ENCODE data around the gene CBLL1. TPM values are rescaled to one million over a fixed set of nuclear protein-coding genes. Genes with fewer than 3 reads are reported as not detected.

Gene CBLL1
- total and polyA plus RNA-seq, 9 donors = 12.2 to 47.1 (median 25.6) TPM

GRCh38 chr7:107779647-107780099 lies 35.7 kb downstream of the CBLL1 start:
- H3K4me1 ChIP-seq (ENCODE audit: insufficient read depth) = no peaks in the 10 kb centered on the region
- no peaks in the 10 kb centered on the region for H3K36me3 ChIP-seq
- TF ChIP-seq CTCF (IDR thresholded peaks at IDR 0.05) = no peak
- no peak for TF ChIP-seq POLR2A (IDR thresholded peaks at IDR 0.05)
- no peak for DNase-seq
- no peak overlapping the region for H3K27ac ChIP-seq
- no peaks in the 10 kb centered on the region for H3K9me3 ChIP-seq
- intact Hi-C loops (cut with DNase I) = no loop called here
- H3K4me3 ChIP-seq = no peak overlapping the region
- 51 to 66% (median 53%) methylated on average over 6 of the region's 6 CpGs for WGBS, 3 donors
- no peaks in the 10 kb centered on the region for H3K27me3 ChIP-seq

- H3K27me3 ChIP-seq = no peaks in the 10 kb centered on the region
- 76 to 77% (median 77%) methylated on average over 3 of the region's 3 CpGs for WGBS, 3 donors
- no peaks in the 10 kb centered on the region for H3K9me3 ChIP-seq
- intact Hi-C loops (cut with DNase I) = no loop called here
- no peak for DNase-seq
- no peaks in the 10 kb centered on the region for H3K36me3 ChIP-seq
- TF ChIP-seq POLR2A (IDR thresholded peaks at IDR 0.05) (no peak), CTCF (IDR thresholded peaks at IDR 0.05) (no peak), EP300 (IDR thresholded peaks at IDR 0.05) (no peak)
- no peak overlapping the region for H3K4me3 ChIP-seq
- no peaks in the 10 kb centered on the region for H3K4me1 ChIP-seq (ENCODE audit: insufficient read depth)
- no peak overlapping the region for H3K27ac ChIP-seq
Observed at GRCh38 chr7:107782374-107782773, 38.4 kb downstream of the CBLL1 start.

GRCh38 chr7:107783648-107784047 lies 39.7 kb downstream of the CBLL1 start:
- H3K9me3 ChIP-seq = no peaks in the 10 kb centered on the region
- DNase-seq = no peak
- no peaks in the 10 kb centered on the region for H3K27me3 ChIP-seq
- H3K4me3 ChIP-seq = no peak overlapping the region
- H3K4me1 ChIP-seq (ENCODE audit: insufficient read depth) = no peaks in the 10 kb centered on the region
- TF ChIP-seq POLR2A (IDR thresholded peaks at IDR 0.05) = no peak
- no peak for TF ChIP-seq EP300 (IDR thresholded peaks at IDR 0.05)
- no peak for TF ChIP-seq CTCF (IDR thresholded peaks at IDR 0.05)
- no peak overlapping the region for H3K27ac ChIP-seq
- no peaks in the 10 kb centered on the region for H3K36me3 ChIP-seq
- 92 to 94% (median 92%) methylated on average over 1 of the region's 1 CpG for WGBS, 3 donors
- intact Hi-C loops (cut with DNase I) = no loop called here

GRCh38 chr7:107785170-107785569 lies 41.2 kb downstream of the CBLL1 start:
- intact Hi-C loops (cut with DNase I) = no loop called here
- no peaks in the 10 kb centered on the region for H3K9me3 ChIP-seq
- no peaks in the 10 kb centered on the region for H3K4me1 ChIP-seq (ENCODE audit: insufficient read depth)
- H3K36me3 ChIP-seq = no peaks in the 10 kb centered on the region
- WGBS, 3 donors = 78 to 82% (median 80%) methylated on average over 2 of the region's 2 CpGs
- H3K4me3 ChIP-seq = no peak overlapping the region
- no peaks in the 10 kb centered on the region for H3K27me3 ChIP-seq
- TF ChIP-seq EP300 (IDR thresholded peaks at IDR 0.05) = no peak
- no peak for TF ChIP-seq POLR2A (IDR thresholded peaks at IDR 0.05)
- no peak for TF ChIP-seq CTCF (IDR thresholded peaks at IDR 0.05)
- DNase-seq = no peak
- H3K27ac ChIP-seq = peak overlapping the region in 1 of 2 donors; percentile 6

Data from ovary (tissue), 9 donors.